ENCODE data around the gene RGS14. TPM values are rescaled to one million over a fixed set of nuclear protein-coding genes. Genes with fewer than 3 reads are reported as not detected.
"Not testable (repeated sequence)": the region's sequence is repeated elsewhere in the genome, so short reads cannot be mapped to it uniquely, and the experiment has no call there.

RGS14 gene
- total RNA-seq, 4 donors from 2014 or later = 3.7 to 18.3 (median 11.9) TPM

DNA sequence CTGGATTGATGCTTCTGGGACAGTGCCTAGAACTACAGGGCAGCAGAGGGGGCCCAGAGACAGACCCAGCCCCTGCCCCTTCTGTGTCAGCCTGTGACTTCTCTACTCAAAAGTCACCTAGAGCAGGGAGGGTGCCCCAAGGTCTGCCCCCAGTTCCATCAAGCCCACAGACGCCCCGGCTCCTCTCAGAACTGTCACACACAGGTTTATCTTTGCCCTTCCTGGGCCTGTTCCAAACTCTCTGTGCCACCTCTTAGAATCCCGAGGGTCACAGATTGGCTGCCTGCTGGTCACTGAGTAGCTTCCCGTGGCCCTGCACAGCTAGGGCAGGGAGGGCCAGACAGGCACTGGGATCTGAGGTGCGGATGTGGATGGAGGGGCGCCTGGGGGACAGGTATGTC lies 1.7 kb downstream of the RGS14 start:
- no peaks in the 10 kb centered on the region for H3K36me3 ChIP-seq
- TF ChIP-seq CTCF (IDR thresholded peaks at IDR 0.05) (no peak), EP300 (IDR thresholded peaks at IDR 0.05) (no peak), POLR2A (IDR thresholded peaks at IDR 0.05; ENCODE audit: low read depth) (no peak), POLR2AphosphoS5 (IDR thresholded peaks at IDR 0.05) (no peak)
- no peak overlapping the region for H3K4me3 ChIP-seq
- intact Hi-C loops (cut with DNase I) = no loop called here
- H3K4me1 ChIP-seq = peaks cover 23 to 43% (median 28%) of the 10 kb centered on the region in 4 donors
- no peak overlapping the region for H3K27ac ChIP-seq (replicated peaks in 1 of 4)
- WGBS = 80% methylated on average over 6 of the region's 6 CpGs
- no peaks in the 10 kb centered on the region for H3K27me3 ChIP-seq
- H3K9me3 ChIP-seq = no peaks in the 10 kb centered on the region
- DNase-seq (ENCODE audit: extremely low spot score) = no peak

- WGBS = 82% methylated on average over 3 of the region's 3 CpGs
- TF ChIP-seq CTCF (IDR thresholded peaks at IDR 0.05) (no peak), EP300 (IDR thresholded peaks at IDR 0.05) (no peak), POLR2AphosphoS5 (IDR thresholded peaks at IDR 0.05) (no peak), POLR2A (IDR thresholded peaks at IDR 0.05; ENCODE audit: low read depth) (no peak)
- H3K36me3 ChIP-seq = no peaks in the 10 kb centered on the region
- H3K9me3 ChIP-seq = no peaks in the 10 kb centered on the region
- intact Hi-C loops (cut with DNase I) = no loop called here
- no peak overlapping the region for H3K4me3 ChIP-seq
- H3K27me3 ChIP-seq = no peaks in the 10 kb centered on the region
- no peak overlapping the region for H3K27ac ChIP-seq (replicated peaks in 1 of 4)
- no peak for DNase-seq (ENCODE audit: extremely low spot score)
- H3K4me1 ChIP-seq = peaks cover 23 to 43% (median 29%) of the 10 kb centered on the region in 4 donors
These were observed 2.1 kb downstream of the RGS14 start for GRCh38 chr5:177359860-177360259.

- WGBS = 85% methylated on average over 7 of the region's 7 CpGs
- H3K4me1 ChIP-seq = peaks cover 23 to 47% (median 34%) of the 10 kb centered on the region in 4 donors
- H3K4me3 ChIP-seq; intact Hi-C loops (cut with DNase I); H3K9me3 ChIP-seq; H3K36me3 ChIP-seq; DNase-seq (ENCODE audit: extremely low spot score); H3K27ac ChIP-seq (replicated peaks in 1 of 4); H3K27me3 ChIP-seq: not testable (repeated sequence)
These were observed 3.0 kb downstream of the RGS14 start for GRCh38 chr5:177360740-177361139.

DNA sequence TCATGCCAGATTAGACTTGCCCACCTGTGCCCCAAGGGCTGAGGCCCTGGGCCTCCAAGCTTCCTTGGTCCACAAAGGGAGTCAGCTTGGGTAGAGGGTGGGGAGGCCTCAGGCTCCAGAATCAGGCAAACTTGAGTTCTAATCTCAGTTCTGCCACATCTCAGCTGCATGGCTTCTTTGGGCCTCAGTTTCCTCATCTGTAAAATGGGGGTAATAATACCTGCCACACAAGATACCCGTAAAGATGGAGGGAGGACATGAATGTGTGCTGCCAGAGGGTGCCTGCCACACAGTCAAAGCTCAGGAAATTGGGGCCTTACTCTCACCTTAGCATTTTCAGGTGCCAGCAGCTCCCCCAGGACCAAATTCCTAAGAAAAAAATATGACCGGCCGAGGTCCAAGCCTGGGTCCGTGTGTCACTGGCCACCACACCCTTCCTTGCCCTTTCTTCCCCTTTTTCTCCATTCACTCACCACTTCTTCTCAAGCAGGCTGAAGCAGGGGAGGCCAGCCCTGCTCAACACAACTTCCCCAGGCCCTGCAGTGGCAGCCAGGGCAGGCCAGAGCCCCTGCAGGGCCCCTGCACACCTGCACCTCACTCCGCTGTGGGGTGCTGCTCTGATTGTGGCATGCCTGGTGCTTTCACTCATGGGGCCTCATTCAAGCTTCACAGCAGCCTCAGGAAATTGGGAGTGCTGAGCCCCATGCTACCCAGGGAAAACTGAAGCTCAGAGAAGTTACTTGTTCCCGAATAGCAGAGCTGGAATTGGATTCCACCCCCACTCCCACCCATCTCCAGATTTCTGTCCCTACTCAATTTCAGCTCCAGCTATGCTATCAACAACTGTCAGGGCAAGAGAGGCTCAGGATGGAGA lies 3.9 kb downstream of the RGS14 start:
- WGBS = 67% methylated on average over 5 of the region's 6 CpGs
- Histone ChIP-seq H3K4me1 (peaks cover 31 to 56% (median 43%) of the 10 kb centered on the region in 4 donors), H3K36me3 (no peaks in the 10 kb centered on the region), H3K4me3 (no peak overlapping the region), H3K9me3 (no peaks in the 10 kb centered on the region), H3K27me3 (no peaks in the 10 kb centered on the region), H3K27ac (replicated peaks in 1 of 4) (no peak overlapping the region)
- no peak for DNase-seq (ENCODE audit: extremely low spot score)
- intact Hi-C loops (cut with DNase I) = no loop called here
- TF ChIP-seq CTCF (IDR thresholded peaks at IDR 0.05) = no peak
- TF ChIP-seq POLR2A (IDR thresholded peaks at IDR 0.05; ENCODE audit: low read depth) = no peak
- TF ChIP-seq EP300 (IDR thresholded peaks at IDR 0.05) = no peak
- TF ChIP-seq POLR2AphosphoS5 (IDR thresholded peaks at IDR 0.05) = no peak

DNA sequence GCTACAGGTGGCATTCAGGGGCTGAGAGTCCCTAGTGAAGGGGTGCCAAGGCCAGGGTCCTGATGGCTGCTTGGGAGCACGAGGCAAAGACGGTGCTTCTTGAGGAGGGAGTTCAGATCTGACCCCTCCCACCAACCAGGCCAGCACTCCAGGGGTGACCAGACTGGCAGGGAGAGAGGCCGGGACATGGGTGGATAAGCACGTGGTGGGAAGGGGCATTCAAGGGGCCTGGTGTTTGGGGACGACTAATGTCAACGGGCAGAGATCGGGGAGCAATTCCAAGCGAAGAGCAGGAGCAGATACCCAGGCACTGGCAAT lies 4.5 kb downstream of the RGS14 start:
- H3K27ac ChIP-seq (replicated peaks in 1 of 4) = peak overlapping the region in 1 of 4 donors; percentile 39
- intact Hi-C loops (cut with DNase I) = no loop called here
- no peaks in the 10 kb centered on the region for H3K36me3 ChIP-seq
- TF ChIP-seq CTCF (IDR thresholded peaks at IDR 0.05) (no peak), POLR2AphosphoS5 (IDR thresholded peaks at IDR 0.05) (no peak), POLR2A (IDR thresholded peaks at IDR 0.05; ENCODE audit: low read depth) (no peak), EP300 (IDR thresholded peaks at IDR 0.05) (no peak)
- H3K4me1 ChIP-seq = peaks cover 34 to 59% (median 46%) of the 10 kb centered on the region in 4 donors
- WGBS = 72% methylated on average over 8 of the region's 8 CpGs
- no peak overlapping the region for H3K4me3 ChIP-seq
- no peaks in the 10 kb centered on the region for H3K9me3 ChIP-seq
- no peaks in the 10 kb centered on the region for H3K27me3 ChIP-seq
- DNase-seq (ENCODE audit: extremely low spot score) = no peak
